GM10266 (cell line): ENCODE measurements around the gene RTCA.

Source experiments
- DNase-seq: peaks from one replicate; pipeline ENCODE4 v3.0.0; 2012; ENCODE audit errors: extremely low spot score
- TF ChIP-seq, protein P1 (sequence below): IDR thresholded peaks from 2 replicates; pipeline ENCODE4 v1.5.1; 2012; ENCODE audit warnings: mild to moderate bottlenecking, low read depth; ENCODE audit not compliant: control insufficient read depth, insufficient read depth; ENCODE audit errors: missing control alignments

The RTCA gene

DNA sequence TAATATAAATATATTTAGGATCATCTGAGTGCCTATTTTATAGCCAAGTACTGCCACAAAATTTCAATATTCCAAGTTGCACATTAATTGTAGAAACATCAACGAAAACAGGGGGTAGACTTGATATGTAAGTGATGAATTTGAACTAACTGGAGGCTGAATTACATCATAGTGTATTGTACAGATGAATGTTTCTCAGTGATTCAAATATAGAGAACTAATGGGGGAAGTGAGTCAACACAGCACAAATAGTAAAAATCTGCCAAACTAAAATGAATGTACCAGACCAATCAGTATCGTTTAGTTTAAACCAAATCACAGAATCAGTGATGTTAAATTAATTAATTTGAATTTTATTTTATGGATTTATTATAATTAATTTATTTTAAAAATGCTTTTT lies 42.8 kb downstream of the RTCA start:
- no peak for DNase-seq
- TF ChIP-seq, protein P1, sequence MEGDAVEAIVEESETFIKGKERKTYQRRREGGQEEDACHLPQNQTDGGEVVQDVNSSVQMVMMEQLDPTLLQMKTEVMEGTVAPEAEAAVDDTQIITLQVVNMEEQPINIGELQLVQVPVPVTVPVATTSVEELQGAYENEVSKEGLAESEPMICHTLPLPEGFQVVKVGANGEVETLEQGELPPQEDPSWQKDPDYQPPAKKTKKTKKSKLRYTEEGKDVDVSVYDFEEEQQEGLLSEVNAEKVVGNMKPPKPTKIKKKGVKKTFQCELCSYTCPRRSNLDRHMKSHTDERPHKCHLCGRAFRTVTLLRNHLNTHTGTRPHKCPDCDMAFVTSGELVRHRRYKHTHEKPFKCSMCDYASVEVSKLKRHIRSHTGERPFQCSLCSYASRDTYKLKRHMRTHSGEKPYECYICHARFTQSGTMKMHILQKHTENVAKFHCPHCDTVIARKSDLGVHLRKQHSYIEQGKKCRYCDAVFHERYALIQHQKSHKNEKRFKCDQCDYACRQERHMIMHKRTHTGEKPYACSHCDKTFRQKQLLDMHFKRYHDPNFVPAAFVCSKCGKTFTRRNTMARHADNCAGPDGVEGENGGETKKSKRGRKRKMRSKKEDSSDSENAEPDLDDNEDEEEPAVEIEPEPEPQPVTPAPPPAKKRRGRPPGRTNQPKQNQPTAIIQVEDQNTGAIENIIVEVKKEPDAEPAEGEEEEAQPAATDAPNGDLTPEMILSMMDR = no peak

DNA sequence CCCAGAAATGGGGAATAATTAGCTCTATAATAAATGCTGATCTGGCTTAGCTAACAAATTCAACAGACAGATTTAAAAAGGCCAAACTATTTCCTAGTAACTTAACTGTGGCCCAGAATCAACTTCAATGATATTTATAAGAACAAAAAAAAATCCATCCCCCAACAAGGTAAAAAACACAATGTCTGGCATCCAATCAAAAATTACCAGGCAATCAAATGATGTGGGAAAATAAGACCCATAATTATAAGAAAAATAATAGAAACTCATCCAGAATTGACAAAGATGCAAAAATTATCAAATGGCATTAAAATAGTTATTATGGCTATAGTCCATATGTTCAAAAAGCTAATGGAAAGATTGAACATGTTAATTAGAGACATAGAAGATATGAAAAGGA lies 43.8 kb downstream of the RTCA start:
- no peak for DNase-seq
- TF ChIP-seq, protein P1 = no peak

DNA sequence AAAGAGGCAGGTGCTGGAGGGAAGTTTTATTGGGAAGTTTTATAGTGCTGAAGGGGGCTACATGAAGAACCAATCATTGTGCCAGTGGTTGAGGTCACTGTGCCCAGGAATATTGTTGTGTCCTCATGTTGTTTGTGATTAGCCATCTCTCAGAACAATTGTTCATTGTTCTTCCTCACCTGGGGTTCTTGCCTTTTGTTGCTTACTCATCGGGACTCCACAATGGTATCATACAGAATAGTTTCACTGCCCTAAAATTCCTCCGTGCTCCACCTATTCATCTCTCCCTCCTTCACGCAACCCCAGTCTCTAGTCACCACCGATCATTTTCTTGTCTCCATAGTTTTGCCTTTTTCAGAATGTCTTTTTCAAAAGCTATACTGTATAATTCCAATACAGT lies 47.4 kb downstream of the RTCA start:
- TF ChIP-seq, protein P1 = no peak
- DNase-seq = no peak

DNA sequence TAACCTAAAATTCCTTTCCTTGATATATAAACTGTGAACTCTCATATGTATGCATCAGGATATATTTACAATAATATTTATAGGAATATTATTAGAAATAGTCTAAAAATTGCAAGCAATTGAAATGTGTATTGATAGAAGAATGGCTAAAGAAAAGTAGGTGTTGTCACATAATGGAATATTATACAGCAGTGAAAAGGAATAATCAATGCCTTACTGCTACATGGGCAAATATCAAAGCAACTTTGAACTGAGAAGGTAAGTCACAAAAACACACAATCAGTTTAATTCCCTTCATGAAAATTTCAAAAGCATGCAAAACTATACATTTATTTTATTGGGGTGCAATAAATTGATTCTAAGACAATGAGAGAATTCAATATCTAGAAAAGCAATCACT lies 50.6 kb downstream of the RTCA start:
- no peak for DNase-seq
- TF ChIP-seq, protein P1 = no peak

DNA sequence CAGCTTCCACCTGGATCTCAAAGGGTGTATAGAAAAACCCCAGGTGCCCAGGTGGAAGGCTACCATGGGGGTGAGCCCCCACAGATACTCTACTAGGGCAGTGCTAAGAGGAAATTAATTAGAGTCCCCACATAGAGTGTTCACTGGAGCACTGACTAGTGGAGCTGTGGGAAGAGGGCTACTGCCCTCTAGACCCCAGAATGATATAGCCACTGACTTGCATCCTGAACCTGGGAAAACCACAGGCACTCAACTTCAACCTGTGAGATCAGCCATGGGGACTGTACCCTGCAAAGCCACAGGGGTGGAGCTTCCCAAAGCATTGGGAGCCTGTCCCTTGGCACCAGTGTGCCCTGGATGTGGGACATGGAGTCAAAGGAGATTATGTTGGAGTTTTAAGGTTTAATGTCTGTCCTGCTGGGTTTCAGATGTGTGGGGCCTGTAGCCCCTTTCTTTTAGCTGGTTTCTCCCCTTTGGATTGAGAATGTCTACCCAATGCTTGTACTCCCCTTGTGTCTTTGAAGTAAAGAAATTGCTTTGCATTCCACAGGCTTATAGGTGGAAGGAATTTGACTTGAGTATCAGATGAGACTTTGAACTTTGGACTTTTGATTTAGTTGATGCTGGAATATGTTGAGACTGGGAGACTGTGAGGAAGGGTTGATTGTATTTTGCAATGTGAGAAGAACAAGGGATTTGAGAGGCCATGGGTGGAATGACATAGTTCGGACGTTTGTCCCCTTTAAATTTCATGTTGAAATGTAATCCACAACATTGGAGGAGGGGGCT lies 54.5 kb downstream of the RTCA start:
- no peak for DNase-seq
- TF ChIP-seq, protein P1 = no peak

DNA sequence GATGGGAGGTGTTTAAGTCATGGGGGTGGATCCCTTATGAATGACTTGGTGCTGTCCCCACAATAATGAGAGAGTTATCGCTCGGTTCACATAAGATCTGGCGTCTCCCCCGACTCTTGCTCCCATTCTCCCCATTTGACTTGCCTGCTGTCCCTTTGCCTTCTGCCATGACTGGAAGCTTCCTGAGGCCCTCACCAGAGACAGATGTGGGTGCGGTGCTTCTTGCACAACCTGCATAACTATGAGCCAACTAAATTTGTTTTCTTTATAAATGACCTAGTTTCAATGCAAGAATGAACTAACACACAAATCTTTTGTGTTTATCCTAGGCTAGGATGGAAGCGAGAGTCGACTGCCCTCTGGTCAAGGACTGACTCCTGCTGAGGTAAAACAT lies 55.1 kb downstream of the RTCA start:
- TF ChIP-seq, protein P1 = no peak
- DNase-seq = no peak

DNA sequence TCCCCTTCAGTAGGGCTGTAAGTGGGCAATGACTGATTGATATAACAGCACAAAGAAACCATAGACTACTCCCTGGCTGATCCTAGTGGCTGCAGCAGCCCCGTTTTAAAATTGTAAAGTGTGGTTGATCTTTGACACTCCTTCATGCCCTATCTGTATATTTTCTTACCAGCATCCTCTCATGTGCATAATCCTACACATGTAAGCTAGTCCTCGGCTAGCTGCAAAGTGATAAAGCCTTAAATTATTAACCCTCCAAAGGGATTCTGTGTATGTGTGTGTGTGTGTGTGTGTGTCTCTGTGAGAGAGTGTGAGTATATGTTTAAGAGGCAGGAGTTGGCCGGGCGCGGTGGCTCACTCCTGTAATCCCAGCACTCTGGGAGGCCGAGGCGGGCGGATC lies 55.5 kb downstream of the RTCA start:
- TF ChIP-seq, protein P1 = no peak

More for the DNA sequence above, 55.5 kb downstream of the RTCA start:
- no peak for DNase-seq
